ENCODE results near the gene TREH.
"Not testable (repeated sequence)": the region's sequence is repeated elsewhere in the genome, so short reads cannot be mapped to it uniquely, and the experiment has no call there.

The TREH gene

DNA sequence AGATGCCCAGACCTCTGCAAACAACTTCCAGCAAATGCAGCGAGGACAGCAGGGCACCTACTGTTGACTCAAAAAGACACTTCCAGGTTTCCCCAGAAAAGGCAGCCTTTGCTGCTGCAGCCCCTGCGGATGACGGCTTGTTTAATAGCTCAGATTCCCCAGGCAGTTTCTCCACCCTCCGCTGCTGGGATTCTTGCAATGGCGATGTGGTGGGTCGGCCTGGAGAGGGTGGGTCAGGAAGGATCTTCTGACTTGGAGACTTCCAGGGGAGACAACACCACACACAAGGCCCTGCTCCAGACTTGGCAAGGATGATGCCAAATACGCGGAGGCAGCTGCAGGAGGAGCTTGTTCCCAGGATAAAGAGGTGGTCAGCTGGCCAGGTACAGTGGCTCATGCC lies 17.9 kb upstream of the TREH start:
- no peak for DNase-seq (ENCODE audit: low read depth in 2 of 2)

DNA sequence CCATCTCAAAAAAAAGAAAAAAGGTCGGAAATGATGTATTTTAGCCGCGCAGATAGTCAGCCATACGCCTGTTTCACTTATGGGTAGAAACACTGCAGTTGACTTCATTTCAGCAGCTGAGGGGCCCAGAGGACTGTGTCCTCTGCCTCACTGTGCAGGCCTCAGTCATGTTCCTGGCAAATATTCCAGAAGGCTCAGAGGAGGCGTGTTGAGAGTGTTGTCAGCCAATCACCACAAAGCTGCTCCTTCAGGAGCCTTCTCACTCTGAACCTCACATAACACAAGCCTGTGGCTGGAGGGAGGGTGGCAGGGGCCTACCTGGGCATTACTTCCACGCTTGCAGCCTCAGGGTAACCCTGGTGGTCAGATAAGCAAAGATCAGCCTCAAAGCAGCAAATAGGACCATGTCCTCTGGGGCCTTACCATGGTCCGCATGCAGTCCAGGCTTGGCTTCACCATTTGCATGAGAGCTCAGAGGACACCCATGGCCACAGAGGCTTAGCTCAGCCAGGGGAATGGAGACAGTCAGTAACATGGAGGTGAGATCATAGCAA lies 17.3 kb upstream of the TREH start:
- DNase-seq (ENCODE audit: low read depth in 2 of 2): no peak

GRCh38 chr11:118694771-118695170 lies 15.3 kb upstream of the TREH start:
- no peak for DNase-seq (ENCODE audit: low read depth in 2 of 2)

DNA sequence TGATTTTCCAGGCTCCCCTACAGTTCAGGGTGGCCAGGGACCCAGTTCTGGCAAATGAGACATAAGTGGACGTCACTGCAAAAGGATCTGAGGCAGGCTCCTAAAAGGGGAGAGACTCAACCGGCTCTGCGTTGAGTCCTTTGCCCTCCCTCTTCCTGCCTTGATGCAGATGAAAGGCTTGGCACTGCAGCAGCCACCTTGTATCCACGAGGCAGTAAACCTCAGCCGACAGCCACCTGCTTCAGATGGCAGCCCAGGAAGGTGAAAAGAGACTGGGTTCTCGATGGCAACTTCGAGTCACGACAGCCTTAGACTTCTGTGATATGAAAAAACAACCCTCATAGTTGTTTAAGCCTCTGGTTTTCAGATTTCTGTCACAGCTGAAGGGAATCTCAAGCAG lies 14.7 kb upstream of the TREH start:
- no peak for DNase-seq (ENCODE audit: low read depth in 2 of 2)

GRCh38 chr11:118691926-118692830 lies 12.7 kb upstream of the TREH start:
- peak; percentile 36 to 61 for DNase-seq (ENCODE audit: low read depth in 2 of 2)

GRCh38 chr11:118690553-118691304 lies 11.3 kb upstream of the TREH start:
- no peak for DNase-seq (ENCODE audit: low read depth in 2 of 2)

DNA sequence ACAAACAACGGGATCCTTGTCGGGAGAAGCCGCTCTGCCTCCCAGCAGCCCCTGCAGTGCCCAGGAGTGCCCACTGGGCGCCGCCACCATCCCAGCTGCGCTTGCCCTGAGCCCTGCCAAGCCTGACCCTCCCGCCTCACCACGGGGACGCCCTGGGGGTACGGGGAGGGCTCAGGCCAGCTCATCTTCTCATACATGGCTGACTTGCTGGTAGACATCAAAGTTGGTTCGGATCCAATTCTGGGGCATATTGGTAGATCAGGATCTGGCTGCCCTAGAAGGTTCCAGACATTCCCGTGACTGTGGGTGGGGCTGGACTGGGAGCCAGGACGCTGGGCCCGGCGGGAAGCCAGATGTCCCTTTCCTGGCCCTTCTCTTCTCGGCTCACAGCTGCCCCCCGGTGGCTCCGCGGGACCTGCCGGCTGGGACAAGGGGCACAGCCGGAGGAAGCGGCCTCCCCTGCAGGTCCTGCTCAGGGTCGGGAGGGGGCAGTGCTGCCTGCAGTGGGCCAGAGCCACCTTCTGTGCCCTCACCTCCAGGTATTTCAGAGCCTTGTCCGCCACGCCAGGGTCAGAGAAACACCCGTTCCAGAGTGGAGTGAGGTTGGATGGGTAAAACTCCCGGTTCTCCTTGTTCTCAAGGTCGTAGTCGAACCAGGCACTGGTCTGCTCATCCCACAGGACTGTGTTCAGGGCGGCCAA lies 10.6 kb upstream of the TREH start:
- DNase-seq (ENCODE audit: low read depth in 2 of 2): peak; percentile 79 to 81

DNA sequence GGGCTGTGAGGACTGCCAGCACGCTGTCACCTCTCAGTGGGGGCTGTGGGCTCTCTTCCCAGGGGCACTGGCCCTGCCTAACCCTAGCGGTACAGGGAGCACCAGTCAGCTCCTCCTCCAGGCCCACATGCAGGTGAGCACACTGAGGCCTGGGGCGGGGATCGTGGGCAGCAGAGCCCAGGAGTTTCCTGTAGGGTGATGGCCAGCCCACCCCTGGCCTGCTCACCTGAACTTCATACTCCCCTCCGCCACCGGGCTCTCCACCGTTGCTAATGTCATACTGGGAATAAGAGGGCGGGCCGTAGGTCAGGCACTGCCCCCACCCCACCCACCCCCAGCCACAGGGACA lies 10.0 kb upstream of the TREH start:
- DNase-seq (ENCODE audit: low read depth in 2 of 2): no peak

GRCh38 chr11:118688851-118689502 lies 9.5 kb upstream of the TREH start:
- DNase-seq (ENCODE audit: low read depth in 2 of 2): no peak

GRCh38 chr11:118688339-118688738 lies 8.9 kb upstream of the TREH start:
- not testable (repeated sequence) for DNase-seq (ENCODE audit: low read depth in 2 of 2)

GRCh38 chr11:118687906-118688305 lies 8.5 kb upstream of the TREH start:
- DNase-seq (ENCODE audit: low read depth in 2 of 2): no peak

- no peak for DNase-seq (ENCODE audit: low read depth in 2 of 2)
Measured at GRCh38 chr11:118684187-118684586, 4.7 kb upstream of the TREH start.

DNA sequence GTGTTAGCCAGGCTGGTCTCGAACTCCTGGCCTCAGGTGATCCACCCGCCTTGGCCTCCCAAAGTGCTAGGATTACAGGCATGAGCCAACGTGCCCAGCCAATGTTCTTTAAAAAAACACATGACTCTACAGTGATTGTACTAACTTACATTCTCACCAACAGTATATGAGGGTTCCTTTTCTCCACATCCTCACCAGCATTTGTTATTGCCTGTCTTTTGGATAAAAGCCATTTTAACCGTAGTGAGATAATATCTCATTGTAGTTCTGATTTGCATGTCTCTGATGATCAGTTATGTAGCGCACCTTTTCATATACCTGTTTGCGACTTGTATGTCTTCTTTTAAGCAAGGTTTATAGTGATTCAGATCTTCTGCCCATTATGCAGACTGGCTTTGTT lies 3.5 kb upstream of the TREH start:
- not testable (repeated sequence) for DNase-seq (ENCODE audit: low read depth in 2 of 2)

- no peak for DNase-seq (ENCODE audit: low read depth in 2 of 2)
Measured at GRCh38 chr11:118682372-118682771, 2.9 kb upstream of the TREH start.

GRCh38 chr11:118678908-118679307 lies 542 bp downstream of the TREH start:
- DNase-seq (ENCODE audit: low read depth in 2 of 2): not testable (repeated sequence)

DNA sequence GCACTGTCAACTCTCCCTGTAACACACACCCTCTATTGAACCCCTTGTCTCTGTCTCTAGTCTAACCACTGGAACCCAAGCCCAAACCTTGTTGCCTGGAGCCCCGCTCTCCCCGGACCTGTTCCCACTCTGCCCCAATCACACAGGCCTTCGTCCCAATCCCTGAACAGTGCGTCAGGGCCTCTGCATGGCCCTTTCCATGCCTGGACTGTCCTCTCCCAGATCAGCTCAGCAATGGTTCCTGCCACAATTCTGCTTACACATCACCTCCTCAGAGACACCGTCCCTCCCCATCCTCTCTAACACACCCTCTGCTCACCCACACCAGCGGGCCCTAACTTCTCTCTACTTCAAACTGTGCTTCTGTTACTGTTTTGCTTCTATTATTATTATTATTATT lies 1.5 kb downstream of the TREH start:
- DNase-seq (ENCODE audit: low read depth in 2 of 2): no peak

DNA sequence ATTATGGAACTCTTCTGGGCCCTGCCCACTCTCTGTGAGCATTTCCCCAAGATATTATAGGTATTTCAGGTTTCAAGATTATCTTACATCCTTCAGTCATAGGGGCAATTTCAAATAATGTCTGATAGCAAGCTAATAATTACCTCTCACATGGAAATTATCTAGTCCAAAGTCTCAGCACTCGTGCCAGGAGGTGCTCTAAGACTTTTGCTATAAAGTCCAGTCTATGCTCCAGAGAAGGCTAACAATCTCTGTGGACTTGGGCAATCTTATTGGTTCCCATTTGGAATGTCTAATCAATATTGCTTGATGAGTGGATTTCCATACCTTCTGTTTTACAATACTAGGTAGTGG lies 5.4 kb downstream of the TREH start:
- no peak for DNase-seq (ENCODE audit: low read depth in 2 of 2)

- DNase-seq (ENCODE audit: low read depth in 2 of 2): no peak
Measured at GRCh38 chr11:118673361-118674081, 5.9 kb downstream of the TREH start.

DNA sequence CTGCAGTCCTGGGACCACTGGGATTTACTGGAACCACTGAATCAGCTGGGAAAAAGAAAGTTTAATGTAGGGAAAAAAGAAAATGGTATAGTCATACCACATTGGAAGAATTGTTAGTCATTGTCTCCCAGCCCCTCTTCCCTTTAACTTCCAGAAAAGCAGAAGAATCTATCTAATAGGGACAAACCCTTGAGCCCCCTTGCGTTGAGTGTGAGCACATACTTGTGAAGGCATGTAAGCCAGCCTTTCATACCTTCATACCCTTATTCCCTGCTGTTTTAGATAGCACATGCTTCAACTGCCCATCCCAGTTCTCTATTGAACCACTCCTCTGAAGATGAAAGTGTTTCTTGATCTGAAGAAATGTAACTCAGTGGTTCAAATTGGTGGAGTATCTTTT lies 6.6 kb downstream of the TREH start:
- DNase-seq (ENCODE audit: low read depth in 2 of 2): no peak

GRCh38 chr11:118671254-118671653 lies 8.2 kb downstream of the TREH start:
- no peak for DNase-seq (ENCODE audit: low read depth in 2 of 2)

- DNase-seq (ENCODE audit: low read depth in 2 of 2): no peak
Measured at GRCh38 chr11:118670063-118670462, 9.4 kb downstream of the TREH start.
